Neural progenitor cell (in vitro differentiated cells): ENCODE results near the gene ALK.

Experiments used
- EZH2 ChIP-seq: fragments of 200-600 bp; sonication (generic); IDR thresholded peaks from 2 replicates; pipeline ENCODE4 v1.6.1; 2017; ENCODE audit warnings: antibody characterized with exemption, mild to moderate bottlenecking, moderate library complexity
- EZH2phosphoT487 ChIP-seq: fragments of 200-600 bp; sonication (generic); IDR thresholded peaks from 2 replicates; pipeline ENCODE4 v1.6.1; 2017; ENCODE audit warnings: antibody characterized with exemption
- TF ChIP-seq, protein P1 (sequence below): fragments of 200-600 bp; sonication (generic); IDR thresholded peaks from 2 replicates; pipeline ENCODE4 v1.5.1; 2017; ENCODE audit warnings: antibody characterized with exemption, mild to moderate bottlenecking

DNA sequence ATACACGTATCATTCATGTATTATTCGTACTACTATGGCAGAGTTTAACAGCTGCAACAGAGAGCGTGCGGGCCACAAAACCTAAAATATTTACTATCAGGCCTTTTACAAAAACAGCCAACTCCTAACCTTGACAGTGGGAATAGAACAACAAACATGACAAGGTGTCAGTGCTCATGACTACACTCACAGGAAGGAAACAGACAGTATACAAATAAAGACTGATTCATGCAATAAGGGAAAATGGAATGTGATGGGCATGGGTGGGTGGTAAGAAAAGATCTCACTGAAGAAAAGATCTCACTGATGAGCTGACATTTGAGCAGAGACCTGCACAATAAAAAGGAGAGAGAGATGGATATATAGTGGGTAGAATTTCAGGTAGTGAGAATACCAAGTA lies 347.8 kb downstream of the ALK start:
- TF ChIP-seq, protein P1, sequence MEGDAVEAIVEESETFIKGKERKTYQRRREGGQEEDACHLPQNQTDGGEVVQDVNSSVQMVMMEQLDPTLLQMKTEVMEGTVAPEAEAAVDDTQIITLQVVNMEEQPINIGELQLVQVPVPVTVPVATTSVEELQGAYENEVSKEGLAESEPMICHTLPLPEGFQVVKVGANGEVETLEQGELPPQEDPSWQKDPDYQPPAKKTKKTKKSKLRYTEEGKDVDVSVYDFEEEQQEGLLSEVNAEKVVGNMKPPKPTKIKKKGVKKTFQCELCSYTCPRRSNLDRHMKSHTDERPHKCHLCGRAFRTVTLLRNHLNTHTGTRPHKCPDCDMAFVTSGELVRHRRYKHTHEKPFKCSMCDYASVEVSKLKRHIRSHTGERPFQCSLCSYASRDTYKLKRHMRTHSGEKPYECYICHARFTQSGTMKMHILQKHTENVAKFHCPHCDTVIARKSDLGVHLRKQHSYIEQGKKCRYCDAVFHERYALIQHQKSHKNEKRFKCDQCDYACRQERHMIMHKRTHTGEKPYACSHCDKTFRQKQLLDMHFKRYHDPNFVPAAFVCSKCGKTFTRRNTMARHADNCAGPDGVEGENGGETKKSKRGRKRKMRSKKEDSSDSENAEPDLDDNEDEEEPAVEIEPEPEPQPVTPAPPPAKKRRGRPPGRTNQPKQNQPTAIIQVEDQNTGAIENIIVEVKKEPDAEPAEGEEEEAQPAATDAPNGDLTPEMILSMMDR = no peak
- no peak for TF ChIP-seq EZH2
- no peak for TF ChIP-seq EZH2phosphoT487
